ENCODE measurements around the gene KLHL29. TPM values are rescaled to one million over a fixed set of nuclear protein-coding genes. Genes with fewer than 3 reads are reported as not detected.

KLHL29 gene
- total and polyA plus RNA-seq, 2 donors (not counting 3 experiments of a cell fraction or from before 2014, with no cell fraction given), result 4.6 to 12.7 TPM

DNA sequence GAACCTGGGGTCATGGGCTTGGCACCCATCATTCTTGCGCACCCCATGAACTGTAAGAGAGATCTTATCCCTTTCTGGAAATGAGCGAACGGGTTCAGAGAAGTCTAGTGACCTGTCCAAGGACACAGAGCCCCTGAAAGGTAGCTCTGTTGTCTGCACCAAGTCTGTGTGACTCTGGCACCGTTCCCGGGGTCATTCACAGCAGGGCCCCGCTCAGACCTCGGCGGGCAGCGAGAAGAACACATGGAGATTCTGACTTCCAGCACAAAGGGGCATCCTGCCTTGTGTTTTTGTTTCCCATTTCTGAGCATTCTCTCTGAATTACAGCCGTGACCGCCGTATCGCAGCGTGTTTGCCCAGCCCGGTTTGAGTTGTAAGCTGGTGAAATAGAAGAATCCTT lies 231.7 kb downstream of the KLHL29 start:
- no peaks in the 10 kb centered on the region for H4K20me1 ChIP-seq (replicated peaks; ENCODE audit: control insufficient read depth, extremely low read depth, insufficient read depth, low read length)
- H3K9ac ChIP-seq (replicated peaks; ENCODE audit: extremely low read depth, insufficient read depth, low read length), result no peak overlapping the region
- dilution Hi-C loops (cut with MboI; ENCODE audit: extremely low pct_ligation_motif_present, low sequenced_read_pairs) (no loop called here), intact Hi-C loops (cut with micrococcal nuclease) (no loop called here)
- no peaks in the 10 kb centered on the region for H3K9me3 ChIP-seq (replicated peaks; ENCODE audit: control insufficient read depth, insufficient read depth, low read length)
- no peaks in the 10 kb centered on the region for H3K36me3 ChIP-seq (ENCODE audit: control insufficient read depth in 2 of 2, extremely low read depth in 1 of 2, insufficient read depth in 2 of 2, low read length in 2 of 2)
- no peak overlapping the region for H3K27ac ChIP-seq (ENCODE audit: insufficient read depth, low read depth, low read length)
- H2AFZ ChIP-seq (ENCODE audit: low read depth, low read length), result no peak overlapping the region
- no peaks in the 10 kb centered on the region for H3K4me1 ChIP-seq (ENCODE audit: control insufficient read depth, extremely low read depth, insufficient read depth, low read length)
- H3K4me3 ChIP-seq (replicated peaks in 1 of 3; ENCODE audit: insufficient read depth in 1 of 3, low read depth in 1 of 3, low read length in 3 of 3), result no peak overlapping the region
- BruUV-seq (replicated peaks), result no TSS peak
- H3K79me2 ChIP-seq (ENCODE audit: control insufficient read depth, insufficient read depth, low read length), result no peaks in the 10 kb centered on the region
- no peak for FAIRE-seq
- no peak overlapping the region for H3K4me2 ChIP-seq (ENCODE audit: insufficient read depth, low read length)
- H3K9me1 ChIP-seq (replicated peaks; ENCODE audit: control insufficient read depth, extremely low read depth, insufficient read depth, low read length), result no peaks in the 10 kb centered on the region
- CTCF ChIA-PET, result interaction anchor here (0.8 to 1.6 kb wide), 7 partner anchors 9 to 265 kb away, joined by 3 to 5 read pairs (median 3); no protein-coding TSS in a partner anchor
- no peak for TF ChIP-seq CTCF (IDR thresholded peaks at IDR 0.05; ENCODE audit: extremely low read depth in 1 of 2, insufficient read depth in 1 of 2, low read depth in 1 of 2, low read length in 2 of 2)
- TF ChIP-seq, protein P1, sequence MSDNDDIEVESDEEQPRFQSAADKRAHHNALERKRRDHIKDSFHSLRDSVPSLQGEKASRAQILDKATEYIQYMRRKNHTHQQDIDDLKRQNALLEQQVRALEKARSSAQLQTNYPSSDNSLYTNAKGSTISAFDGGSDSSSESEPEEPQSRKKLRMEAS (IDR thresholded peaks at IDR 0.05; ENCODE audit: insufficient read depth, insufficient read length), result no peak
- no peak for TF ChIP-seq POLR2AphosphoS5 (IDR thresholded peaks at IDR 0.05; ENCODE audit: insufficient read depth, low read depth, low read length)
- no peak for TF ChIP-seq POLR2A (IDR thresholded peaks at IDR 0.05; ENCODE audit: low read depth, low read length)
- no peak for TF ChIP-seq MYC (IDR thresholded peaks at IDR 0.05; ENCODE audit: low read depth, low read length)
- TF ChIP-seq FOS (IDR thresholded peaks at IDR 0.05; ENCODE audit: borderline replicate concordance, insufficient read depth, low read length), result no peak
- TF ChIP-seq JUN (IDR thresholded peaks at IDR 0.05; ENCODE audit: borderline replicate concordance, insufficient read depth, insufficient read length, low read depth), result no peak
- no peak for TF ChIP-seq GATA2 (IDR thresholded peaks at IDR 0.05; ENCODE audit: insufficient read depth, insufficient read length, low read depth, low read length)
- no peak for TF ChIP-seq EZH2 (IDR thresholded peaks at IDR 0.05; ENCODE audit: borderline replicate concordance, low read depth, low read length, severe bottlenecking)
- peak; percentile 5 for DNase-seq (ENCODE audit: low read depth, low spot score)
- no peaks in the 10 kb centered on the region for H3K27me3 ChIP-seq (ENCODE audit: control insufficient read depth in 2 of 2, insufficient read depth in 2 of 2, low read length in 2 of 2)
- POLR2A ChIA-PET, result no interaction called here

Data from endothelial cell of umbilical vein (primary cell).